Activated CD4-positive, alpha-beta T cell treated with anti-CD3 and anti-CD28 coated beads, Interleukin-2, Interleukin-4, amounts not matched to agents 100 ng/mL and 50 ng/mL, durations not matched to agents 16 hours and 8 hours (primary cell): ENCODE results near the gene PRSS23.
"Not testable (repeated sequence)": the region's sequence is repeated elsewhere in the genome, so short reads cannot be mapped to it uniquely, and the experiment has no call there.

Experiments used
- DNase-seq: peaks from one replicate; pipeline ENCODE4 v3.0.0-alpha.2; 2020; ENCODE audit warnings: low spot score

Gene PRSS23

DNA sequence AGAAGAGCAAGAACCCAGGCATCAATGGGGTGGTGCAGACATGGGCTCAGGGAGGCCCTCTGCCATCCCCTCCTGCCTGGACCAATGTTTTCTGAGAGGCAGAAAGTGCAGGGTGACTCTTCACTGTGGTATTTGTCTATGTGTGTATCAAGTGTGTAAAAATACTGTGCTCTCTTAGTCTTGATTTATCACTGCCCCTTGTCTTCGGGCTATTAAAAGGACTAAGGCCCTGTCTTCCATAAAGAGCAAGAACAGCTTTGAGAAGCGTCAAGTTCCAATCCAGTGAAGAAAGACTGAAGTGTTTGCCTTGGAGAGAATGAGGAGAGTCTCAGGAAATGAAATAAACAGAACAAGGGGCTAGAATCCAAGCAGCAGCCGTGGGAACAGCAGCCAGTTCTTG lies 14.4 kb downstream of the PRSS23 start:
- no peak for DNase-seq

DNA sequence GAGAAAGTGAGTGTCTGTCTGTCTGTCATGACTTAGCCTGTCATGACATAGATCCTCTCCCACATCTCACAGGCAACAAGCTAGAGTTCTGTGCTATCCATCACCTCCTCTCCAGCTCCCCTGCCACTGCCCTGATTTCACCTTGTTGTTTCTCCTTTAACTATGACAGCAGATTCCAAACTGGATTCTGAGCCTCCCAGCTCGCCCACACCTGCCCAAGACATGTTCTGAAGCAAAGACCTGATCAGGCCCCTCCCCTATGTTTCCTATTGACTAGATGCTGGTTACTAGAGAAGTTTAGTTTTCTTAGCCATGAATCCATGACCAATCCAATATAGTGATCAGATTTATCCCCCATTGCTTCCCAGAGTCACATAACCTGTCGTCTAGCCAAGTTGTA lies 15.4 kb downstream of the PRSS23 start:
- DNase-seq = no peak

DNA sequence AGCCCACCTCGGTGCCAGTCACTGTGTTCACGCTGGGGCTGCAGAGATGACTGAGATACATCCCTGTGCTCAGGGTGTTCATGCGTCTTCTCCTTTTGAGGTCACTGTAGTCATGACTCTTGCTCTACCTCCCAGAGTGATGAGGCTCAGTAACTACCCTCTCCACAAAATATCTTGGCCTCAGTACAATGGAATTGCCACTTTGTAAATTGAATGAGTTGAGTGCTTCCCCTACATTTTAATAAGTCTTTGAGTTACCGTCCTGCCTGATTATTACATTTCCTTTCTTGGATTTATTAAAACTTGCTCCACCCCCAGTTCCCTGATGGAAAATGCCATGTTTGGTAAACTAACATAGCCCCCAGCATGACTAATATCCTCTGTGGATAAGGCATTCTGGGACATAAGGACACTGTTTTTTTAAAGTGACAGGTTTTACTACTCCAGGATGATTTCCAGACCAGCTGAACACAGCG lies 15.9 kb downstream of the PRSS23 start:
- DNase-seq = no peak

DNA sequence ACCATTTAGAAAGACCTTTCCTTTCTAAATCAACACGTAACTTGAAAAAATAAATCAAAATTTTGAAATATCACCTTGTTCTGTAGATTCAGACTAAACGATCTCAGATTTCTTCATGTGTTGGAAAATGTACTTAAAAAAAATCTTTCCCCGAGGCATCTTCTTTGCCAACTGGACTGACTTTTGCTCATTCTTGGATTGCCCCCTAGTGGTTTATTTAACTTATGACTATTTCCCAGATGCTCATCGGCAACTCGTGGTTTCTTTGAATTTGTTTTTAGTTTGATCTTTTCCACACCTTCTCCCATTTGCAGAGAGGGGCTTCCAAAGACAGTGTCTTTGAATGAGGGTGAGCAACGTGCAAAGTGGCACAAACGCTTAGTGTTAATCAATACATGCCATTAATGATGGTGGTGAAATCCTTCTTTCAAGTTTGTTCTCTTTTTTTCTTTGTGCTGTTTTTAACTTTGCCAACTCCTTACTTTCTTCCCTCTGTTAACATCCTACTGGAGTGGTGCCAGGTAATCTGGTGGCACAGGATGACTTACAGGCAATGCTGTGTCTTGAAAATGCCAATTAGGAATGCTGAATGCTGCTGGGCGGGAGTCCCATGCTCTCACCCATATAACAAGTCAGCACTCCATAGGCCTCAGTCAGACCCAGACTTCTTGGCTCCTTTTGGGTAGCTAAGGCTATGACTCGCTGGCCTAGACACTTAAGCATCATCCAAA lies 18.3 kb downstream of the PRSS23 start:
- DNase-seq = peak; percentile 65

DNA sequence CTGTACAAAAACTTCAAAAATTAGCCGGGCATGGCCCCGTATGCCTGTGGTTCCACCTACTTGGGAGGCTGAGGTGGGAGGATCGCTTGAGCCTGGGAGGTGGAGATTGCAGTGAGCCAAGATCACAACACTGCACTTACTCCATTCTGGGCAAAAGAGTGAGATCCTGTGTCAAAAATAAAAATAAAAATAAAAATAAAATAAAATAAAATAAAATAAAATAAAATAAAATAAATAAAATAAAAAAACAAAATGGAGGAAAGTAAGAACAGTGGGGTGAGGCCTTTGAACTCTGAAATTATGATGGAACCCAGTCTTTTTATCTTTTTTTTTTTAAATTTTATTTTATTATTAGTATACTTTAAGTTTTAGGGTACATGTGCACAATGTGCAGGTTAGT lies 23.8 kb downstream of the PRSS23 start:
- DNase-seq = not testable (repeated sequence)

DNA sequence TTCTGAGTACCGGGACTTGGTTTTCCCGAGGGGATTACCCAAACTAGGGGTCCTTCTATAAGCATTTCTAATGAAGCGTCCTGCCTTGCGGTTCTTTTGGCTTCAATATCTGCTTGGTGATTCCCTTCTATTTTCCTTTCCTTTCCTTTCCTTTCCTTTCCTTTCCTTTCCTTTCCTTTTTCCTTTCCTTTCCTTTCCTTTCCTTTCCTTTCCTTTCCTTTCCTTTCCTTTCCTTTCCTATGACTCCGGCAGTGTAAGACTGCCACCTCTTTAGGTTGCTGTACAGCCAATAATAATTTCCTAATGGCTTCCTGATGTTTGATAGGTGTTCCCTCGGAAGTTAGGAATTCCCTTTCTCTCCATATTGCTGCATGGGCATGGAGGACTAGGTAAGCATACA lies 34.0 kb downstream of the PRSS23 start:
- DNase-seq = not testable (repeated sequence)

DNA sequence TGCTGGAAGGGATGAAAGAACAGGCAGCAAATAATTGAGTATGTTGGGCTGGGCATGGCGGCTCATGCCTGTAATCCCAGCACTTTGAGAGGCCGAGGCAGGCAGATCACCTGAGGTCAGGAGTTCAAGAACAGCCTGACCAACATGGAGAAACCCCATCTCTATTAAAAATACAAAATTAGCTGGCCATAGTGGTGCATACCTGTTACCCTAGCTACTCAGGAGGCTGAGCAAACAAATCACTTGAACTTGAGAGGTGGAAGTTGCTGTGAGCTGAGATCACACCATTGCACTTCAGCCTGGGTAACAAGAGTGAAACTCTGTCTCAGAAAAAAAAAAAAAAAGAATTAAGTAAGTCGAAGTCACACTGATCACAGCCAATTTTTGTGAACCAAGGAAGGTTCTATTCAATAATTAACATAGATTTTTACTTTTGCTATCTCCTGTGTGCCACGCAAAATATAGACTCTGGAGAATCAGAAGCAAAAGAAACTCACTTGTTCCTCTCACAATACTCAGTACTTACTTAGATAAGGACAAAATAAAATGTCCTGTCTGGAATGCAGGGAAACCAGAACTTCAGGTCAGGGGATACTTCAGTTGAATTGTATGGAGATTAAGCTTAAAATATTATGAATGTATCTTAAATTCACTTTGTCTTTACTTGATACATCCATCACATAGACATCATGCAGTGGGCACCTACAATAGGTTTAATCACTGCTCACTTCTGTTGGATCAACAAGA lies 44.6 kb downstream of the PRSS23 start:
- not testable (repeated sequence) for DNase-seq

DNA sequence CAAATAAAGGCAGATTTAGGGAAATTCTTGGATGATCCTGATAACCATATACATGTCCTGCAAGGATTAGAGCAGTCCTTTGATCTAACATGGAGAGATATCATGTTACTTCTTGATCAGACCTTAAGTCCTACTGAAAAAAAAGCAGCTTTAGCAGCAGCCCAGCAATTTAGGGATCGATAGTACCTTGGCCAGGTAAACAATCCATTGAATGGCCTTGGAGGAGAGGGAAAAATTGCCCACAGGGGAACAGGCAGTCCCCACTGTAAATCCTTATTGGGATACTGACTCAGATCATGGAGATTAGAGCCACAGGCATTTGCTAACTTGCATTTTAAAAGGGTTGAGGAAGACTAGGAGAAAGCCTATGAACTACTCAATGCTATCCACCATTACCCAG lies 47.8 kb downstream of the PRSS23 start:
- DNase-seq = no peak

DNA sequence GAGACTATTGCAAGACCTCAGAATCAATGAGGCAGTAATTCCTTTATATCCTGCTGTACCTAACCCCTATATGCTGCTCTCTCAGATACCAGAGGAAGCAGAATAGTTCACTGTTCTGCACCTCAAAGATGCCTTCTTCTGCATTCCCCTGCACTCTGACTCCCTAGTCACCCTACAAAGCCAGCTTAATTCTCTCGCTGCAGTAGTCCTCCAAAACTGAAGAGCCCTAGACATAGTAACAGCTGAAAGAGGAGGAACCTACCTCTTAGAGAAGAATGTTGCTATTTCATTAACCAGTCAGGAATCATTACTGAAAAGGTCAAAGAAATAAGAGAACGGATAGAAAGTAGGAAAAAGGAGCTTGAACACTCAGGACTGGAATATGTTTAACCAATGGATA lies 49.3 kb downstream of the PRSS23 start:
- DNase-seq = no peak
